Measurements from ENCODE around the gene SEPTIN1.

SEPTIN1 gene

DNA sequence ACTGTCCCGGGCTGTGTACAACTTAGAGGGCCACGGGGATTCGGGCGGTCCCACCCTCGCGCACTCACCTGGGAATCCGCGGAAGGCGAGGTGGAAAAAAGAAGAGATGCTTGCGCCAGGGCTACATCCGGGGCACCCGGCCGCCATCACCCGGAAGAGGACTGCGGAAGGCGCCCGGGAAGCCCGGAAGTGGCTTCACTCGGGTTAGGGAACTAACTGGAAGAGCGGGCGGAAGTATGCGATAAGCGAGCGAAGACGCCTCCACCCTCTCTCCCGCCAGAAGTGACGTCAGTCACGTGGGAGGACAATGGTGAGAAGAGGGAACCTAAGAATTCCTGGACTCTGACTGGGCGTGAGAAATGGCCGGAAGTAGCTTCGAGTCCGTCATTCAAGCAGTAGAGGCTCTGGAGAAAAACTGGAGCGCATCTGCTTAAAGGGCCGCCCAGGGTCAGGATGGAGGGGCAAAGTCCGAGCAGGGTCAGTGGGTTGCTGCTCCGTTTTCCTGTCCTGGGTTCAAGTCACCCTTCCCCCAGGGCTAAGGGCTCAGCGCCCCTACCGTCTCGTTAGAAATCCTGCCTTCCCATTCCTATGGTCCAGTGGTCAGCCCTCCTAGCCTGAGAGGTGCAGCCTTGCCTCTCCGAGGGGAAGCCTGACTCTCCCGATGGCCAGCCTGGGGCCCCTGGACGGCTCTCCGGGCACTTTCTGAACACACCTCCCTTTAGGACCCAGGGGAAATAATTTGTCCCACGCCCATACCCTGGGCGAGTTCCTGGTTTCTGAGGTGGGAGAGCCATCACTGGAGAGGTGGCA, 27.0 kb downstream of the SEPTIN1 start, which contains the start of gene CD2BP2:
Gene CD2BP2, minus strand, starts transcription at position 165 of the 810 bp plus-strand sequence. CDS start 627 bp downstream, outside the sequence.
- TF ChIP-seq, protein P1, sequence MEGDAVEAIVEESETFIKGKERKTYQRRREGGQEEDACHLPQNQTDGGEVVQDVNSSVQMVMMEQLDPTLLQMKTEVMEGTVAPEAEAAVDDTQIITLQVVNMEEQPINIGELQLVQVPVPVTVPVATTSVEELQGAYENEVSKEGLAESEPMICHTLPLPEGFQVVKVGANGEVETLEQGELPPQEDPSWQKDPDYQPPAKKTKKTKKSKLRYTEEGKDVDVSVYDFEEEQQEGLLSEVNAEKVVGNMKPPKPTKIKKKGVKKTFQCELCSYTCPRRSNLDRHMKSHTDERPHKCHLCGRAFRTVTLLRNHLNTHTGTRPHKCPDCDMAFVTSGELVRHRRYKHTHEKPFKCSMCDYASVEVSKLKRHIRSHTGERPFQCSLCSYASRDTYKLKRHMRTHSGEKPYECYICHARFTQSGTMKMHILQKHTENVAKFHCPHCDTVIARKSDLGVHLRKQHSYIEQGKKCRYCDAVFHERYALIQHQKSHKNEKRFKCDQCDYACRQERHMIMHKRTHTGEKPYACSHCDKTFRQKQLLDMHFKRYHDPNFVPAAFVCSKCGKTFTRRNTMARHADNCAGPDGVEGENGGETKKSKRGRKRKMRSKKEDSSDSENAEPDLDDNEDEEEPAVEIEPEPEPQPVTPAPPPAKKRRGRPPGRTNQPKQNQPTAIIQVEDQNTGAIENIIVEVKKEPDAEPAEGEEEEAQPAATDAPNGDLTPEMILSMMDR (IDR thresholded peaks at IDR 0.05; ENCODE audit: low read depth, low read length, missing control alignments) = no peak
- H3K4me3 ChIP-seq (ENCODE audit: low read depth, low read length) = peak within 1 kb of the TSS; percentile 77
- DNase-seq (ENCODE audit: low read depth) = peak; percentile 95

DNA sequence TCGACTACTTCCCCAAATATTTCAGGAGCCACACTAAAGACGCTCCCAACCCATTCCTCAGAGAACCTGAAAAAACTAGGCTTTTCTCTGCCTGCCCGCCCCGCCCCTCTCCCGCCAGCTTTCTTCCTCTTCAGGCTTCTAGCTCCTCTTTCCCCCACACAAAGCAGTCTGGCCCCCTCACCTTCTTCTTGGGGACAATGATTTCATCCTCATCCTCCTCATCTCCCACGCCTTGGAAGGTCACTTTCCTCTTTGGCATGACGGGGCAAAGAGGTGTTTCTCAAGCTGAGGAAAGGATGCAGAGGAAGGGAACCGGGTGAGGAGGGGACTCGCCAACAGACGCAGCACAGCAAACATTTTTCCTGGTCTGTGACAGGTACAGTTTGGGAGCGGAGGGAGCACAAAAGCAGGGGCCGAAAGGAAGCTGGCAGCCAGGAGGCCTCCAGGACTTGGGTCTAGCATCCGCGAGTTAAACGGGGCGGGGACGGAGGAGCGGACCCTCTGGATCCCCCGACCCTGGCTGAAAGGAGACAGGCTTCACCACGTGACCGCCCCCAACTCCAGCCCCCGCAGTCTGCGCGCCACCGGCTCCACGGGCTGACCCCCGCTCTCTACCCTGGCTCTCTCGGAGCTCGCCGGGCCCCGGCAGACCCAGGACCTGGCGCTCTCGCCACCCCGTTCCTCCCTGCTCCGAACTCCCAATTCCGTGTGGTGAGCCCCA, 27.8 kb downstream of the SEPTIN1 start:
- TF ChIP-seq, protein P1 (IDR thresholded peaks at IDR 0.05; ENCODE audit: low read depth, low read length, missing control alignments) = no peak
- H3K4me3 ChIP-seq (ENCODE audit: low read depth, low read length) = peak overlapping the region; percentile 77
- no peak for DNase-seq (ENCODE audit: low read depth)

DNA sequence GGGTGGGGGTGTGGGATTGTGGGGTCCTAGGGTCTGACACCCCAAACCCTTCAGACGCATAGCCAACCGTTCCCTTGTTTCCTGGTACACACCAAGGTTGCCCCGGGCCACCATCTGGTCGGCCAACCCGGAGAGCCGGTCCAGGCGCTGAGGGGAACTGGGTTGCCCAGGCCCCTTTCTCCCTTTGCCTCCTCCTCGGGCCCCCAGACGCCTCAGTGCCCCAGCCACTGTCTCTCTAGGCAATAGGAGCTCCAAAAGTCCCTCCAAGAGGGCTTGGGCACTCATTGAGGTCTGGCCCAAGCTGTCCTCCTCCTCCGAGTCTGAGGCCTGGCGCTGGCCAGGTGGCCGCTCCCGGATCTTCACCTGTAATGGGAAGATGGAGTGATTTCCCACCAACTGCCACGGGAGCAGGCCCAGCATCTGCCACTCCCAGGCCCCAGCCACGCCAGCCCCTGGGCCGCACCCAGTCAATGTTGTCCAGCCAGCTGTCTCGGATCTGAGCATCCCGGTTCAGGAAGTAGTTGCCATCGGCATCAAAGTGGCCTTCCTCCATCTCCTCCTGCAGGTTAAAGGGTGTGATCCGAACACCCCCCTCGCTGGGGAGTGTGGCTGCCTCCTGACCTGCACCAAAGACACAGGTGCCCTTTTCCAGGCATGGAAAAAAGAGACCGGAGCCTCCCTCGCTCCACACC, 28.8 kb downstream of the SEPTIN1 start:
- TF ChIP-seq, protein P1 (IDR thresholded peaks at IDR 0.05; ENCODE audit: low read depth, low read length, missing control alignments) = no peak
- no peak for DNase-seq (ENCODE audit: low read depth)
- H3K4me3 ChIP-seq (ENCODE audit: low read depth, low read length) = peak overlapping the region; percentile 77; the same call in 1 of the 2 replicates

DNA sequence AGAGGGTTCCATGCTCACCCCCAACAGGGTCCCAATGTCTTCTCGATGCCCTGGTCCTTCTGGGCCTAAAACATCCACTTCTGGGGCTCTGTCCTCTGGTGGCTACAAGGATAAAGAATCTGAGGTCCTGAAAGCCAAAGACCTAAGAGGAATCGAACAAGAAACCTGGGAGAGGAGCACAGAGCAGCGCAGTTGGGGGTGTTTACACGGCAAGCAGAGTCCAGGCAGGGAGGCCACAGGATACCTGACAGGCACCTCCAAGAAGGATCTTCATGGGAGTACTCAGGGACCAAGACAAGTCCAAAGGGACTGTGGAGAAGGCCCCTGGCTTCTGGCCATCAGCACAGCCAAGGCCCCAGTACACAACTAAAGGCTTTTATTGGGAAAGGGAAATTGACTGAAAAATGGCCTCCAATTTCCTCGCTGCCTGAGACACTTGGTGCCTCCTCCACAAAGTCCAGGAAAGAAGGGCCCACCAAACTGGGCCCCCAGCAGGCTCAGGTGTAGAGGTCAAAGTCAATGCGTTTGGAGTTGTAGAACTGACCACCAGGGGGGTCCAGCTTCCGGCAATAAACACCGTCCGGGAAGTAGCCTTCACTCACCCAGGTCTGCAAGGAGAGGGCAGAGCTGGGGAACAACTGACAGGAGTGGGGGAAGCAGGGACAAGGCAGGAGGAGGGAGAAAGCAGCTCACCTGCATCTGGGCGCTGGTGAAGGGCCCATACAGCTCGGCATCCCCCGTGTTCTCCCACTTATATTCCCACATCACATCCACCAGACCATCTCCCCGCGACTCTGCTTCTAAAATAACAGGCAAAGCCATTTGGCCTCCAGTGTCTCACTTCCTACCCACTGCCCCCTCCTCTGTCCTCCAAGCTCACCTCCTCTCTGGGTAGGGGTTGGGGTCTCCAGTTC, 29.6 kb downstream of the SEPTIN1 start:
- no peak for DNase-seq (ENCODE audit: low read depth)
- TF ChIP-seq, protein P1 (IDR thresholded peaks at IDR 0.05; ENCODE audit: low read depth, low read length, missing control alignments) = peak; percentile 29

DNA sequence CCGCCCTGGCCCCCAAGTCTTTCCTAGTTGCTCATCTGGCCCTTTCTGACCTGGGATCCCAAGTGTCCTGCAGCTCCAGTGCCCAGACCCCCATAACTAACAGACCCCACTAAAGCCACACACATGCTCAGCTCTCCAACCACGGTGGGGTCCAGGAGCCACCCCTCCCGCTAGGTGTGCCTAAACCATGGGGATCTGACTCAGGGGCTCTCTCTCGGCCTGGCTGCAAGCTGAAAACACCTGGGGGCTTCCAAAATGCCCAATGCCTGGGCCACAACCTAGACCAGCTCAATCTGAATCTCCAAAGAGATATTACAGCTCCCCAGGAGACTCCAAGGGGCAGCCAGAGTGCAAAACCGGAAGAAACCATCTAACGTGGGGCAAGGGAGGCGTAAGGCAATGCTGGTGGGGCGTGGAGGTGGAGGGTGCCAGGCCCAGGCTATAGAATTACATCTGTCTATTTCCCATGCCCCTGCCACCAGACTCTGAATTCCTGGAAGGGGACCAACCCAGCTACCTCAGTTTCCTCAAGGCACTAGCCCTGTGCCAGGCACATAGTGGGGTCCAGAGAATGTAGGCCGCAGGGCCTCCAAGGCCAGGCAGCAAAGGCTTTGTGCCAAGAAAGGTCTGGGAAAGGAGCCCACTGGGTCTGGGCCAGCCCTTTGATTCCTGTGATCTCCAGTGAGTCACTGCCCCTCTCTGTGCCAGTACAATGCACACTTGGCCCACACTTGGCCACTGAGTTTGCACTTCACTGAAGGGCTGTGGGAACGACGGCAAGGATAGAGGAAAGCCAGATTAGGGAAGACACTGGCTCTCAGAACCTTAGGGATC, 30.6 kb downstream of the SEPTIN1 start:
- TF ChIP-seq, protein P1 (IDR thresholded peaks at IDR 0.05; ENCODE audit: low read depth, low read length, missing control alignments) = no peak
- H3K4me3 ChIP-seq (ENCODE audit: low read depth, low read length) = no peak overlapping the region
- DNase-seq (ENCODE audit: low read depth) = no peak

More for the DNA sequence above, 29.6 kb downstream of the SEPTIN1 start:
- H3K4me3 ChIP-seq (ENCODE audit: low read depth, low read length) = no peak overlapping the region
